SU-DHL-6 (cell line): Measurements from ENCODE around the gene FBF1.

Experiments used
- H2AFZ ChIP-seq: fragments of 200-600 bp; sonication (generic); 2 replicates; pipeline ENCODE4 v1.6.1; 2014; ENCODE audit warnings: low read depth, mild to moderate bottlenecking, moderate library complexity, mixed read lengths, antibody characterized with exemption, low read length; ENCODE audit not compliant: severe bottlenecking
- H3F3A ChIP-seq: fragments of 200-600 bp; shearing (Covaris generic); 2 replicates; pipeline ENCODE4 v1.6.0; 2016; ENCODE audit warnings: antibody characterized with exemption, mild to moderate bottlenecking; ENCODE audit not compliant: insufficient read depth
- H3K27ac ChIP-seq: fragments of 200-600 bp; sonication (generic); 2 replicates; pipeline ENCODE4 v1.5.1; 2016; ENCODE audit warnings: low read depth, mild to moderate bottlenecking, low read length, moderate library complexity, mixed read lengths
- H3K27me3 ChIP-seq: fragments of 200-600 bp; sonication (generic), shearing (Covaris generic); 2 replicates; pipeline ENCODE4 v1.6.0; 2014; ENCODE audit warnings: mild to moderate bottlenecking, low read length
- H3K36me3 ChIP-seq: fragments of 200-600 bp; sonication (generic); 2 replicates; pipeline ENCODE4 v1.6.1; 2014; ENCODE audit warnings: mild to moderate bottlenecking, low read length, mixed read lengths
- H3K4me2 ChIP-seq: fragments of 300-600, 200-600 bp; shearing (Covaris generic), sonication (generic); 2 replicates; pipeline ENCODE4 v1.6.0; 2014; ENCODE audit warnings: low read length, low read depth, mild to moderate bottlenecking; ENCODE audit not compliant: poor library complexity, severe bottlenecking
- H3K4me3 ChIP-seq: fragments of 200-600 bp; sonication (generic); 2 replicates; pipeline ENCODE4 v1.5.1; 2014; ENCODE audit warnings: antibody characterized with exemption, low read length, mild to moderate bottlenecking, mixed read lengths; ENCODE audit not compliant: insufficient read depth, poor library complexity, severe bottlenecking
- H3K79me2 ChIP-seq: fragments of 200-600 bp; sonication (generic); 2 replicates; pipeline ENCODE4 v1.6.1; 2014; ENCODE audit warnings: mild to moderate bottlenecking, low read length, moderate library complexity; ENCODE audit not compliant: insufficient read depth
- H3K9ac ChIP-seq: fragments of 200-600 bp; sonication (generic); 2 replicates; pipeline ENCODE4 v1.7.0; 2014; ENCODE audit warnings: mild to moderate bottlenecking, low read length
- H3K9me2 ChIP-seq: fragments of 200-600 bp; sonication (generic); replicated peaks from 2 replicates; pipeline ENCODE4 v1.6.1; 2014; ENCODE audit warnings: low read length; ENCODE audit not compliant: insufficient read depth
- H3K9me3 ChIP-seq: fragments of 200-600 bp; sonication (generic); 2 replicates; pipeline ENCODE4 v1.6.1; 2014; ENCODE audit warnings: low read length, mixed read lengths; ENCODE audit not compliant: insufficient read depth
- H4K20me1 ChIP-seq: fragments of 200-600 bp; sonication (generic); 2 replicates; pipeline ENCODE4 v1.6.1; 2014; ENCODE audit warnings: low read depth, mild to moderate bottlenecking, antibody characterized with exemption, low read length, moderate library complexity, mixed read lengths
- EZH2phosphoT487 ChIP-seq: fragments of 200-600 bp; sonication (generic), shearing (Covaris generic); conservative IDR thresholded peaks from 2 replicates; pipeline ENCODE4 v1.6.1; 2018; ENCODE audit warnings: mild to moderate bottlenecking, antibody characterized with exemption, low read length, moderate library complexity, mixed read lengths
- TF ChIP-seq, protein P1 (sequence below): fragments of 200-600 bp; sonication (generic); IDR thresholded peaks from one replicate; pipeline ENCODE4 v1.5.1; 2017; ENCODE audit warnings: antibody characterized with exemption, mild to moderate bottlenecking, low read length, moderate library complexity; ENCODE audit not compliant: insufficient read depth, poor library complexity, severe bottlenecking

FBF1 gene

DNA sequence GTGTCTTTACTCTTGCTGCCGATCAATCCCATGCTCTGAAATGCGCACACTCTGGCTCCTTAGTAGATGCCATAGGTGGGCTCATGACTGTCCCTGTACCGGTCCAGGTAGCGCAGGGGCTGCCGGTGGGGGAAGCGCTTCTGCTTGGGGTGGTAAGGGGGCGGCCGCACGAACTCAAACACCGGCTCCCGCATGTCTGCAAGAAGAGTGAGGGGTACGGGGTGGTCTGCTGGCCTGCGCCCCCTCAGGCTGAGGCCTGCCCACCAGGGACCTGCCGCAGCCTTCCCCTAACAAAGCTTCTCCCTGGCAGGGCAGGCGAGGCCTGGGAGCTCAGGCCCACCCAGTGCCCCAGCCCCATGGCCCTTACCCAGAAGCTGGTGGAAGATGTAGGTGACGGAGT is 42.1 kb downstream of the FBF1 start:
- TF ChIP-seq, protein P1, sequence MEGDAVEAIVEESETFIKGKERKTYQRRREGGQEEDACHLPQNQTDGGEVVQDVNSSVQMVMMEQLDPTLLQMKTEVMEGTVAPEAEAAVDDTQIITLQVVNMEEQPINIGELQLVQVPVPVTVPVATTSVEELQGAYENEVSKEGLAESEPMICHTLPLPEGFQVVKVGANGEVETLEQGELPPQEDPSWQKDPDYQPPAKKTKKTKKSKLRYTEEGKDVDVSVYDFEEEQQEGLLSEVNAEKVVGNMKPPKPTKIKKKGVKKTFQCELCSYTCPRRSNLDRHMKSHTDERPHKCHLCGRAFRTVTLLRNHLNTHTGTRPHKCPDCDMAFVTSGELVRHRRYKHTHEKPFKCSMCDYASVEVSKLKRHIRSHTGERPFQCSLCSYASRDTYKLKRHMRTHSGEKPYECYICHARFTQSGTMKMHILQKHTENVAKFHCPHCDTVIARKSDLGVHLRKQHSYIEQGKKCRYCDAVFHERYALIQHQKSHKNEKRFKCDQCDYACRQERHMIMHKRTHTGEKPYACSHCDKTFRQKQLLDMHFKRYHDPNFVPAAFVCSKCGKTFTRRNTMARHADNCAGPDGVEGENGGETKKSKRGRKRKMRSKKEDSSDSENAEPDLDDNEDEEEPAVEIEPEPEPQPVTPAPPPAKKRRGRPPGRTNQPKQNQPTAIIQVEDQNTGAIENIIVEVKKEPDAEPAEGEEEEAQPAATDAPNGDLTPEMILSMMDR: no peak
- no peak for TF ChIP-seq EZH2phosphoT487
- H3K4me2 ChIP-seq: no peak overlapping the region
- H3K4me3 ChIP-seq: no peak overlapping the region
- H3K27me3 ChIP-seq: no peaks in the 10 kb centered on the region
- H3K27ac ChIP-seq: no peak overlapping the region
- no peak overlapping the region for H3K9ac ChIP-seq
- H3K36me3 ChIP-seq: no peaks in the 10 kb centered on the region
- H3K79me2 ChIP-seq: peaks cover 21% of the 10 kb centered on the region
- H3K9me2 ChIP-seq: no peaks in the 10 kb centered on the region
- H2AFZ ChIP-seq: no peak overlapping the region
- H3F3A ChIP-seq: peaks cover 10% of the 10 kb centered on the region
- H3K9me3 ChIP-seq: no peaks in the 10 kb centered on the region
- H4K20me1 ChIP-seq: no peaks in the 10 kb centered on the region

DNA sequence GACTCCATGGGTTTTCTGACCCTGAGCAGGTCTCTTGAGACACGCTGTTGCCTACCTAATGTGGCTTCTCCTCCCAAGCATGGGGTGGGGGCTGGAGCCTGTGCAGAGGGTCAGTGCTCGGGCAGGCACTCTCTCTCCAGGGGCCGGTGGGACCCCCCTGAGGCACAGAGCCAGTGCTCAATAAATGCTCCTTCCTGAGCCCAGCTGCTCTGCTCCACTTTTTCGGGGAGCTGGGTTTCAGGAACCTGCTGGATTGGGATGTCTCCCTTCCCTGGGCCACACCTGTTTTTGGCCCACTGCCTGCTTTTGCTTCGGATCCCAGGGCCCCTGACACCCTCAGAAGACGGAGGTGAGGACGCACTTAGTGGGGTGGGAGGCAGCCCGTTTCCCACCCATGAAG is 42.8 kb downstream of the FBF1 start:
- no peak overlapping the region for H3K27ac ChIP-seq
- H3K9ac ChIP-seq: no peak overlapping the region
- peaks cover 10% of the 10 kb centered on the region for H3F3A ChIP-seq
- no peak overlapping the region for H2AFZ ChIP-seq
- H3K4me3 ChIP-seq: no peak overlapping the region
- H3K79me2 ChIP-seq: peaks cover 15% of the 10 kb centered on the region
- H3K9me2 ChIP-seq: no peaks in the 10 kb centered on the region
- H3K36me3 ChIP-seq: no peaks in the 10 kb centered on the region
- no peak overlapping the region for H3K4me2 ChIP-seq
- no peaks in the 10 kb centered on the region for H4K20me1 ChIP-seq
- H3K9me3 ChIP-seq: no peaks in the 10 kb centered on the region
- no peaks in the 10 kb centered on the region for H3K27me3 ChIP-seq
- TF ChIP-seq, protein P1: no peak
- no peak for TF ChIP-seq EZH2phosphoT487

GRCh38 chr17:75897160-75898019 is 43.5 kb downstream of the FBF1 start:
- Histone ChIP-seq H3K79me2 (peaks cover 15% of the 10 kb centered on the region), H3F3A (peaks cover 10% of the 10 kb centered on the region), H3K9me2 (no peaks in the 10 kb centered on the region), H3K9me3 (no peaks in the 10 kb centered on the region), H3K4me2 (peak overlapping the region; percentile 87), H3K27me3 (no peaks in the 10 kb centered on the region), H3K4me3 (peak overlapping the region; percentile 89), H3K27ac (peak overlapping the region; percentile 64), H3K9ac (peak overlapping the region; percentile 83), H3K36me3 (no peaks in the 10 kb centered on the region), H2AFZ (peak overlapping the region; percentile 18), H4K20me1 (no peaks in the 10 kb centered on the region)
- TF ChIP-seq, protein P1: no peak
- TF ChIP-seq EZH2phosphoT487: no peak
